ENCODE results near the gene TSPAN11.

Gene TSPAN11

DNA sequence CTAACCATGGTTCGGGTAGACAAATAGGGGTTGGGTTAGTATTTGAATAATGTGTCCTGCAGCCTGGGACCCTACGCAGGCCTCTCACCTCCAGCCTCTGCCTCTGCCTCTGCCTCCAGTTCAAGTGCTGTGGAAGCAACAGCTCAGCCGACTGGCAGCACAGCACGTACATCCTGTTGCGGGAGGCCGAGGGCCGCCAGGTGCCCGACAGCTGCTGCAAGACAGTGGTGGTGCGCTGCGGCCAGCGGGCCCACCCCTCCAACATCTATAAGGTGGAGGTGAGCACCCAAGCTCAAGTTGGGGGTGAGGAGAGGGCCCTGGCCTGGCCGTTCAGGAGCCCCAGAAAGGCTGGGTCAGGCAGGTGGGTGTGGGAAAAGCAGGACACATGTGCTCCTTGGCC is 55.9 kb downstream of the TSPAN11 start:
- DNase-seq = no peak

DNA sequence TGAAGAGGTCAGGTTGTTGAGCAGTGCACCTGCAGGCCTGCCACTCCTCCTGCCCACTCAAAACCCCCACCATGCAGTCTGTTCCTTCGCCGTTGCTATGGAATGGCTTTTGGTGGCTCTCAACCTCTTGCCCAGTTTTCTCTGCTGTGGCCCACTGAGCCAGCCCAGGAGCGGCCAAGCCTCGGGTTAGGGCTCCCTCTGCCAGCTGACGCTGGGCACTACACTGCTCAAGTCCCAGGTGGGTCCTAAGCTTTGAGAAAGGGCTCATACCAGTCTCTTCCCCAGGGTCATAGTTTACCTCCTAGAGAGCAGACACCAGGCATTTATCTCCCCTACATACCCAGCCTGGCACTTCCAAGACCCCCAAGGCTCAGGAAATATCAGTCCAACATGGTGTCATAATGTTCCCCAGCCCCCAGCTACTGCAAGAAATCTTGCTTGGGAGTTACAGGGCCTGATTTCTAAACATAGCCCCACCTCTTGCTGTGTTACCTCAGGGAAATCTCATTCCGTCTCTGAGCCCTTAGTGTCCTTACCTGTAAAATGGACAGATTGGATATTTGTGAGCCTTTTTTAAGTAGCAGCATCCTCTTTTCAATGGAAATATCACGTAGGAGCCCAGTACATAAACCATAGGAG is 59.4 kb downstream of the TSPAN11 start:
- no peak for DNase-seq

- no peak for DNase-seq
Measured at GRCh38 chr12:30988086-30988485, 61.5 kb downstream of the TSPAN11 start.

GRCh38 chr12:30988646-30989286 is 62.2 kb downstream of the TSPAN11 start:
- no peak for DNase-seq

- no peak for DNase-seq
Measured at GRCh38 chr12:30989754-30990153, 63.2 kb downstream of the TSPAN11 start.

DNA sequence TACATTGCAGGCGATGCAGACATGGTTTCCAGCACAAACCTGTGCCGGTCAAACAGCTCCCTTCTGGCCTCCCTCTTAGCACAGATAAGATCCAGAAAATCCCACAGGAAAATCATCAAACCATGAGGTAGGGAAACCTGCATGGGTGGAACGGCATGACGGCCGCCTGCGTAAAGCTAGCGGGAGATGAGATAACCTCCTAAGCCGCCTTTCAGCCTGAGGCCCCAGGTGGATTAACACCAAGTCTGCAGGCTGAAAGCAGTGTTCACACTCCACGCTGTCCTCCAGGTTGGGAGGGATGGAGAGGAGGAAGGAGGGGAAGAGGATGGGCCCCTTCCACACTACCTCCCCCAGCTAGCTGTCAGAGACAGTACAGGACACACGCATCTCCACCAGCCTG is 63.8 kb downstream of the TSPAN11 start:
- no peak for DNase-seq

DNA sequence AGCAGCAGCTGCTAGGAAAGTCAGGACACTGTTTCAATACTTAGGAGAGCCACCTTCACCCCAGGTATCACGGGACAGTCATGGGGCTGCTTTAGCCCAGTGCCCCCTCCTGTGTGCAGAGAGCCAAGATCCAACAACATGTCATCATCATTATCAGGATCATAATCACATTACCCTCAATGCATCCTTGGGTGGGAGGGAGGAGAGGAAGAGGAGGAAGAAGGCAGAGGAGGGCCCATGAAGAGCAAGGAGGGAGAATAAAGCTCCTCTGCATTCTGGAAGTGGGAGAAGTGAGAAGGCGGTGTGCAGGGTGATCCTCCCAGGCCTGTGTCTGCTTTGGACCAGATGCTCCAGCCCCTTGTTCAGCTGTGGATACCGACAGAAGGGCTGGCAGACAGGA is 64.2 kb downstream of the TSPAN11 start:
- DNase-seq = no peak

- DNase-seq = no peak
Measured at GRCh38 chr12:30991466-30991865, 64.9 kb downstream of the TSPAN11 start.

GRCh38 chr12:30992381-30992780 is 65.8 kb downstream of the TSPAN11 start:
- no peak for DNase-seq

DNA sequence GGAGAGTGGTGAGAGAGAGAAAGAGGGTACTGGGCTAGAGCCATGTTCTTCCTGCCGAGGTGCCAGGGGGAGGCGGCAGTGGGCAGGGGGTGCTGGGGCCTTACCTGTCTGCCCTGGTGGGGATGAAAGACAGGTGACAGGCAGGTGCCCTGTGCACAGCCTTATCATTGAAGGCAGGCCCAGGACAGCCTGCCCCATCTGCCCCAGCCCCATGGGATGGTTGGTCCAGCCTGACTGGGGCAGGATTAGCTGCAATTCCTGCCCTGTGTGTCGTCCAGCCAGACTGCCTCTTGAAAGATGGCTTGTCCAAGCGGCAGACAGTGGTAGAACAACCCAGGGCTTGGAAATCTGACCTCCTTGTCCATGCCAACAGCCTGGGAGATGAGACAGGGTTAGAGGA is 67.2 kb downstream of the TSPAN11 start:
- DNase-seq = no peak

- no peak for DNase-seq
Measured at GRCh38 chr12:30994274-30994673, 67.7 kb downstream of the TSPAN11 start.

DNA sequence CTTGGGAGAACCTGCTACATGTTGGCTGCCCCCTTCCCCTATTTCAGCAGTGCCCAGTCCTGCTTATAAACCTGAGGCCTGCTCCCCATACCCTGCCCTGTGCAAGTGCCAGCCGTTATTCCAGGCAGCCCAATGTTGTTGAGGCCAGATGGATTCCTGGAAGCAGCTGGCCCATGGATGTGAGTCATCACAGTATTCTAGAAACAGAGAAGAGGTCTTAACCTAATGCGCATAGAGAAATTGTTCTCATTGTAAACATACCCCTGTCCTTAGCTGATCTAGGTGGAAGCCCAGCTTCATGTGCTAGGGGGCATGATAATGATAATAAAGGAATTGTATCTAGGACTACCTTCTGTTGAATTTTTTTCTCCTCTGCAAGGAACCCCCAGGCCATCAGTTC is 69.7 kb downstream of the TSPAN11 start:
- no peak for DNase-seq

DNA sequence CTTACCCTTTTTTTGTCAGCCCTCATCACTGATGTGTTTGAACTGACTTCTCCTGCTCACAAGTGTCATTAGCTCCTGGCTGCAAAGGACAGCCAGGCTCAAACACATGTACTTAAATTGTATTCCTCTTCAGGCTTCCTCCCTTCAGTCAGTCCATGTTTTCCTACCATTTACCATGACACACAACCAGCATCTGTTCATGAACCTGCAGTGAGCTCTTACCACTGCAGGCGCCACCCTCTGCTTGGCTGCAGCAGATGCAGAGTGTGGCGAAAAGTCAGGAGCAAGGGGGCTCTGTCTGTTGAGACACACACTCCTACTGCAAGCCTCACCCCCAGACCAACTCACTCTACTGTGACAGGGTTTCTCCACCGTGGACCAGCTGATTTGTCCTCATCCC is 70.2 kb downstream of the TSPAN11 start:
- DNase-seq = no peak

DNA sequence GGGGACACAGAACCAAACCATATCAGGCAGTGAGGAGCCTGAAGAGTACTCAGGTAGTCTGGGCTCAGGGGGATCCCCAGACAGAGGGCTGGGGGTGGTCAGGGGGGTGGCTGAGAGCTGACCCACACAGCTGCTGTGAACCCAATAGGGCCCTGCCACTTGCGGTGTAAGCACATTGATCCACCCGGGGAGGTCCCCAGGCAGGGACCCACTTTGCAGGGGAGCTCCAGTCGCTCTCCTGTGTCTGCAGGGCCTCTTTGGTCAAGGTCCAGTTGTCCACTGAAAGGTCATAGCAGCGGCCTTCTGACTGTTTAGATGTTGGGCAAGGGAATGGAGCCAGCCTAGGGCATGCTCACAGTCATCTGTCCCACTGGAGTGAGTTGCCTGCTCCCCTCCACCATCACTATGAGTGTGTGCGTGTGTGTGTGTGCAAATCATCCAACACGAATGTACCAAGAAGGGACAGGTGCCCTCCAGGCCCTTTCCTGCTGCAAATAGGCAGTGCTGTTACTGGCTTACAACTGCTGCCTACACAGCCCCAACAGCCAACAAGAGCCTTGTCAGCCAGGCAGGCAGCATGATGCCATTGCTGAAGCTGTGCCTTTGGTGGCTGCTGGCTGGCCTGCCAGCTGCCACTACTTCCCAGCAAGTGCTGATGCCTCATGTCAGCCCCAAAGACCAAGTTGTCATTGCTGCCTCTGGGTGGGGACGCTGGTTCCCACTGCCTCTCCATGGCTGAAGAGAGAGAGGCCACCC is 71.3 kb downstream of the TSPAN11 start:
- DNase-seq = no peak

DNA sequence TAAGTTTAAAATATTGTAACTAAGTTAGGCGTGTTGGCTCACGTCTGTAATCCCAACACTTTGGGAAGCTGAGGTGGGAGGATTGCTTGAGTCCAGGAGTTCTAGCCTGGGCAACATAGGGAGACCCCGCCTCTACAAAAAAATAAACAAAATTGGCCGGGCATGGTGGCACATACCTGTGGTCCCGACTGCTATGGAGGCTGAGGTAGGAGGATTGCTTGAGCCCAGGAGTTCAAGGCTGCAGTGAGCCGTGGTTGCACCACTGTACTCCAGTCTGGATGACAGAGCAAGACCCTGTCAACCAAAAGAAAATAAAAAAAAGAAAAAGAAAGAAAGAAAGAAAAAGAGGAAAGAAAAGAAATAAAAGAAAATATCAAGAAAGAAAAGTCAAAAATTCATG is 72.5 kb downstream of the TSPAN11 start:
- no peak for DNase-seq

DNA sequence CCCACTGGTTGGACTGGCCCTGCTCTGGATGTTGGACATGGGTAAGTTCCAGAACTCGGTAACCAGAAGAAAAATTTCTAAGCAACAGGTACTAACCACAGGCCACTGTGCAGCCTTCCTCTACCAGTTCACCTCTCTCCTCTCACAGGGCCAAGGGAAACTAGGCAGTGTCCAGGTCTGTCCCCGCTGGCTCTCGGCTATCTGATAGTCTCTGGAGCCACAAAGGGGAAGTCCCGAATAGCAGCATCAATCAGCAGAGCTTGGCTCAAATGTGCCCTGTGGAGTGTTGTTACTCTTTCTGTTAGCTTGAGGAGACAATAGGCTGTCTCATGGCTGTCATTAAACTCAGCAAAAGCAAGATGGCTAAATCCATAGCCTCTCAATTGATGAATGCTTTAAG is 73.2 kb downstream of the TSPAN11 start:
- no peak for DNase-seq

DNA sequence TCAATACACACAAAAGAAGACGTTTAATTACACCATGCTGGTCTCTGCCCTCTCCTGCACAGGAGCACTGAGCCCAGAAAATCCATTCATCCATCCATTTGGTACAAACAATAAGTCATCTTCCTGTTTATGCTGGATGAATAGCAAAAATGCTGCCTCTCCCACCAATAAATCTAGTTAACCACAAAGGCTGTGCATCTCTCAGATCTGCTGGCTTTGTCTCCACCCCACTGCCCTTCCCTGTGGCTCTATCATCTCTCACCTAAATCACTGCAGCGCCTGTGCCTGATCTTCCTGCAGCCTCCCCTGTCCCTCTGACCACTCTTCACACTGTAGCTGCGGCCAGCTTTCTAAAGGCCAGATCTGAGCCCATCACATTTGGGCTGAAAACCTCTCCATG is 74.2 kb downstream of the TSPAN11 start:
- DNase-seq = no peak

DNA sequence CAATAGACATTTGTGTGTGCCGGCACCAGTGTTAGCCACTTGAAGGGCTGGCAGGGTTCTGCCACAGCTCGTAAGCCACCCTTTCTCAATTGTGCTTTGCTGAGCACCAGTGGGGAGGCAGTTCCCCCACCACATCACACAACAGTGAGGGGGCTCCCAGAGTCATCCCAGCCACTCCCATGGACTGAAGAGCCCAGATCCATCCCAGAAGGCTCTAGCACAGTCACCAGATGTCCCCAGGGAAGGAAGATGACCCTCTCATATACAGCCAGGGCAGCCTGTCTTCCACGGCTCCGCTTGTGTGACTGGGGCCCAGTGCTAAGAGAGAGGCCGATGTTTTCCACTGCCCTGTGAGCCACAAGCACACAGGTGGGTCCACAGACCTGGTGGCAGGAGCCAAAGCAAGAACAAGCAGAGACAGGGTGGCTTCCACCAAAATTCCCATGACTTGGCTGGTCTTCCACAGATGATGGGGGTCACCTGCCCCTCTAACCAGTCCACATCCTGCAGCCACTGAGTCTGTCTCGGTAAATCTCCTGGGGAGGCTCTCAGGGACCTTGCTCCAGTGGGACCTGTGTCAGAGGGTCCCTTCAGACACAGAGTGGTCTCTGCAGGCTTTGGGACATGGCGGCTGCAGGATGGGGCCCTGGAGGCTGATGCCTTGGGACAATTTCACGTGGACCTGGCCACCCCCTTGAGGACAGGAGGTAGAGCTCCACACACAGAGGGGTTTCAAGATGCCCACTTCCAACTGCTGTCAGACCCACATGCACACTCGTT is 75.2 kb downstream of the TSPAN11 start:
- no peak for DNase-seq

- DNase-seq = no peak
Measured at GRCh38 chr12:31002361-31002725, 75.8 kb downstream of the TSPAN11 start.

DNA sequence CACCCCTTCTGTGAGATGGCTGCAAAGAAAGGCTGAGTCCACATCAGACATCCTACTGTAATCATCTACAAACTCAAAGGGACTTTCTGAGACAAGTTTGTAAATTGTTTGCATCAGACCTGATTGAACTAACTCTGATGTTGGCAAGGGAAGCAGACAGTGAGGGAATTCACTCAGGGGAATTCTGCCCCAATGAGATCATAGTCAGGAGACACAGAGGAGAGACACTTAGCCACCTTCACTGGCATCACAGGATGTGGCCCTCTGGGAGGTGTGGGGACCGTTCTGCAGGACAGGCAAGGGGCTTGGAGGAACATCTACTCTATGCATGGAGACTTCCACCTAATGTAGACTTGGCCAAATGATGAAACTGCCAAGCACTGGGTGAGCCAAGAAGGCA is 76.5 kb downstream of the TSPAN11 start:
- DNase-seq = no peak

GRCh38 chr12:31003861-31004640 is 77.5 kb downstream of the TSPAN11 start:
- DNase-seq = no peak

- DNase-seq = no peak
Measured at GRCh38 chr12:31004666-31005065, 78.1 kb downstream of the TSPAN11 start.

All from activated CD4-positive, alpha-beta T cell treated with anti-CD3 and anti-CD28 coated beads for 4 hours (primary cell).